SU-DHL-6 (cell line): ENCODE results near the gene UPK2.

ENCODE experiments used
- EZH2phosphoT487 ChIP-seq: fragments of 200-600 bp; sonication (generic), shearing (Covaris generic); conservative IDR thresholded peaks from 2 replicates; pipeline ENCODE4 v1.6.1; 2018; ENCODE audit warnings: mild to moderate bottlenecking, antibody characterized with exemption, low read length, moderate library complexity, mixed read lengths
- TF ChIP-seq, protein P1 (sequence below): fragments of 200-600 bp; sonication (generic); IDR thresholded peaks from one replicate; pipeline ENCODE4 v1.5.1; 2017; ENCODE audit warnings: antibody characterized with exemption, mild to moderate bottlenecking, low read length, moderate library complexity; ENCODE audit not compliant: insufficient read depth, poor library complexity, severe bottlenecking

DNA sequence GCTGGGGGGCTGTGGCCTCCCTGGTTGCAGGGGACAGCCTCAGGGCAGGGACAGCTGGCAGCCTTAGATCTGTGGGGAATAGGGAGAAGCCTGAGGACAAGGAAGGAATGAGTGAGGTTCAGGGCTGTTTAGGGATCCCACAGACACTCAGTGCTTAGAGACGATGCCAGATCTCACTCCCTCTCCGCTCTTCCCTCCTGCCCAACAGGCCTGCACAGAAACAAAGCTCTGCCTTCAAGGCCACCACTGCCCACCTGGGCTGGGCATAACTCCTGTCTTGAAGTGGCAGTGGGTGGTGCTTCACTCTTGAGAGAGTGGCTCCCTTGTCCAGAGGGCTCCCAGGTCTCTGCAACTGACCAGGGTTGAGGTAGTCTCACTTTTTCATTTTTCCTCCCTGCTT lies 28.7 kb downstream of the UPK2 start:
- TF ChIP-seq, protein P1, sequence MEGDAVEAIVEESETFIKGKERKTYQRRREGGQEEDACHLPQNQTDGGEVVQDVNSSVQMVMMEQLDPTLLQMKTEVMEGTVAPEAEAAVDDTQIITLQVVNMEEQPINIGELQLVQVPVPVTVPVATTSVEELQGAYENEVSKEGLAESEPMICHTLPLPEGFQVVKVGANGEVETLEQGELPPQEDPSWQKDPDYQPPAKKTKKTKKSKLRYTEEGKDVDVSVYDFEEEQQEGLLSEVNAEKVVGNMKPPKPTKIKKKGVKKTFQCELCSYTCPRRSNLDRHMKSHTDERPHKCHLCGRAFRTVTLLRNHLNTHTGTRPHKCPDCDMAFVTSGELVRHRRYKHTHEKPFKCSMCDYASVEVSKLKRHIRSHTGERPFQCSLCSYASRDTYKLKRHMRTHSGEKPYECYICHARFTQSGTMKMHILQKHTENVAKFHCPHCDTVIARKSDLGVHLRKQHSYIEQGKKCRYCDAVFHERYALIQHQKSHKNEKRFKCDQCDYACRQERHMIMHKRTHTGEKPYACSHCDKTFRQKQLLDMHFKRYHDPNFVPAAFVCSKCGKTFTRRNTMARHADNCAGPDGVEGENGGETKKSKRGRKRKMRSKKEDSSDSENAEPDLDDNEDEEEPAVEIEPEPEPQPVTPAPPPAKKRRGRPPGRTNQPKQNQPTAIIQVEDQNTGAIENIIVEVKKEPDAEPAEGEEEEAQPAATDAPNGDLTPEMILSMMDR: no peak
- TF ChIP-seq EZH2phosphoT487: no peak
